HUES64 (cell line): Measurements from ENCODE around the gene MRM1.
"Not testable (repeated sequence)": the region's sequence is repeated elsewhere in the genome, so short reads cannot be mapped to it uniquely, and the experiment has no call there.

Experiments
- H3K27ac ChIP-seq: 2 replicates; pipeline ENCODE4 v1.7.0; 2013; ENCODE audit warnings: low read depth, low read length, inconsistent platforms
- H3K27me3 ChIP-seq: 2 replicates; pipeline ENCODE4 v1.6.1; 2013; ENCODE audit warnings: mild to moderate bottlenecking, low read length; ENCODE audit not compliant: insufficient read depth
- H3K36me3 ChIP-seq: 2 replicates; pipeline ENCODE4 v1.6.1; 2013; ENCODE audit warnings: mild to moderate bottlenecking, low read length; ENCODE audit not compliant: insufficient read depth
- H3K4me1 ChIP-seq: 2 replicates; pipeline ENCODE4 v1.6.1; 2013; ENCODE audit warnings: mild to moderate bottlenecking, low read length, moderate library complexity; ENCODE audit not compliant: insufficient read depth
- H3K4me3 ChIP-seq: 2 replicates; pipeline ENCODE4 v1.5.1; 2013; ENCODE audit warnings: mild to moderate bottlenecking, low read length, moderate library complexity
- H3K9ac ChIP-seq: 2 replicates; pipeline ENCODE4 v1.6.1; 2013; ENCODE audit warnings: mild to moderate bottlenecking, low read depth, low read length
- H3K9me3 ChIP-seq: 2 replicates; pipeline ENCODE4 v1.6.1; 2013; ENCODE audit warnings: low read depth, low read length; ENCODE audit not compliant: insufficient read depth
- WGBS: fragments of 150-250, 120-280 bp; methylation state at CpG from one replicate; pipeline ENCODE4 v1.1.7; 2013; ENCODE audit warnings: missing lambda C conversion rate; 5-methylcytosine and 5-hydroxymethylcytosine counted together

Gene MRM1

DNA sequence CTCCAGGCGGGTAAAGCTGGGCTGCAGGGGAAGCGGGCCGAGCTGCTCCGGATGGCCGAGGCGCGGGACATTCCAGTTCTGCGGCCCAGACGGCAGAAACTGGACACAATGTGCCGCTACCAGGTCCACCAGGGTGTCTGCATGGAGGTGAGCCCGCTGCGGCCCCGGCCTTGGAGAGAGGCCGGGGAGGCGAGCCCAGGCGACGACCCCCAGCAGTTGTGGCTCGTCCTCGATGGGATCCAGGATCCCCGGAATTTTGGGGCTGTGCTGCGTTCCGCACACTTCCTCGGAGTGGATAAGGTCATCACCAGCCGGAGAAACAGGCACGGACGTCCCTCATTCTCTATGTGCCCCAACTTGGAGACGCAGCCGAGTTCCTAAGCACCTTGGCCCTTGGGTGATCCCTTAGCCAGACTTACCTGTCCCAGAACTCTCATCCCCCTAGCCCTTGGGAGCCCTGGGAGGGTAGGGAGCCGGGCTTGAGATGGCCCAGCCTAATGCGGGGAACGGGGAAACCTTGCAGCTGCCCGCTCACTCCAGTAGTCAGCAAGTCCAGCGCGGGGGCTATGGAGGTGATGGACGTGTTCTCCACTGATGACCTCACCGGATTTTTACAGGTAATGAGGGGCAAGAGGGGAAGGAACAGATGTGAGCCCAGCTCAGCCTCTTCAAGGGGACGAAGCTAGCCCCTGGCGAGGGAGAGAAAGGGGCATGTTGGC, 806 bp downstream of the MRM1 start:
- Histone ChIP-seq H3K9me3 (no peaks in the 10 kb centered on the region), H3K9ac (peak overlapping the region; percentile 77), H3K27me3 (no peaks in the 10 kb centered on the region; the same call in 1 of the 2 replicates), H3K4me1 (peaks cover 17% of the 10 kb centered on the region), H3K27ac (peak overlapping the region; percentile 78; the same call in 1 of the 2 replicates), H3K4me3 (peak overlapping the region; percentile 70), H3K36me3 (peaks cover 23% of the 10 kb centered on the region)
- WGBS, result 1% methylated on average over 38 of the region's 38 CpGs

DNA sequence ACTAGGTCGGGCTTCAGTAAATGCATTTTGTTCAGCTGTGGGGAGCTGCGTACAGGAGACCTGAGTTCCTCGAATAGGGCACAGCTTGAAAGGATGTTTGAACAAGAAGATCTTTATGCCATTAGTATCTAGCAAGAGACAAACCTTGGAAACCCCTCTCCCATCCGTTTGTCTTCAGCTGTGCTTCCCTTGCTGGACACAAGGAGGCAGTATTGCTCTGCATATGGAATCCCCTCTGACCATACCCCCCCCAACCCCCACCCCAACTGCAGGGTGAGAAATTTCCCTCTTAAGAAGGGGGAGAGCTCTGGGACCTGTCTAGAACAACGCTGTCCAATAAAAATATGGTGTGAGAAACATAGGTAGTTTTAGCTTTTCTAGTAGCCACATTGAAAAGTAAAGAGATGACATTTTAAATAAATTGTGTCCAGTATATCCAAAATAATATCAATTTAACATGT, 1.6 kb downstream of the MRM1 start:
- H3K9ac ChIP-seq, result peak overlapping the region; percentile 77
- H3K9me3 ChIP-seq, result no peaks in the 10 kb centered on the region
- peak overlapping the region; percentile 70 for H3K4me3 ChIP-seq
- H3K27me3 ChIP-seq, result no peaks in the 10 kb centered on the region; the same call in 1 of the 2 replicates
- no peak overlapping the region for H3K27ac ChIP-seq
- H3K4me1 ChIP-seq, result peaks cover 17% of the 10 kb centered on the region
- H3K36me3 ChIP-seq, result peaks cover 20% of the 10 kb centered on the region
- WGBS, result 1% methylated on average over 5 of the region's 5 CpGs

DNA sequence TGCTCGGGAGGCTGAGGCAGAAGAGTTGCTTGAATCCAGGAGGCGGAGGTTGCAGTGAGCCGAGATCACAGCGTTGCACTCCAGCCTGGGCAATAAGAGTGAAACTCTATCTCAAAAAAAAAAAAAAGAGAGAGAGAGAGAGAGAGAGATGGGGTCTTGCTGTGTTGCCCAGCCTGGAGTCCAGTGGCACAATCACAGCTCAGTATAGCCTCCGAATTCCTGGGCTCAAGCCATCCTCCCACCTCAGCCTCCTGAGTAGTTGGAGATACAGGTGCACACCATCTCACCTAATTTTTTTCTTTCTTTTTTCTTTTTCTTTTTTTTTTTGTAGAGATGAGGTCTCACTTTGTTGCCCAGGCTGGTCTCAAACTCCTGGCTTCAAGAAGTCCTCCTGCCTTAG, 3.6 kb downstream of the MRM1 start:
- H3K4me1 ChIP-seq, result peaks cover 17% of the 10 kb centered on the region
- H3K4me3 ChIP-seq, H3K9ac ChIP-seq, H3K27me3 ChIP-seq, H3K9me3 ChIP-seq, H3K27ac ChIP-seq, H3K36me3 ChIP-seq: not testable (repeated sequence)
- 91% methylated on average over 5 of the region's 5 CpGs for WGBS

DNA sequence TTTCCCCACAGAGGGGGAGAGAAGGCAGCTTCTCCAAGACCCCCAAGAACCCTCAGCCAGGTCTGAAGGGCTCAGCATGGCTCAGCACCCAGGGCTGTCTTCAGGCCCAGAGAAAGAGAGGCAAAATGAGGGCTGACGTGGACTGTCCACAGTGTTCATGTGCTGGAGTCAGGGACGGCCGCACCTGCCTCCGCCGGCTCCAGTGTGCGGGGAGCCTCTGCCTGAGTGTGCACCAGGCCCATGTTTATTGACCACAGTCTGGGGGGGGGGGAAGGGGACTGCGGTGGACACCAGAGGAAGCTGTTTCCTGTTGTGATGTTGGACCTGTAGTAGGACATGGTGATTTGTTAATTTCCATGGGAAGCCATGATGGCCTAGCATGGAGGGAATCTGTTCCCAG, 6.9 kb downstream of the MRM1 start:
- Histone ChIP-seq H3K4me3 (no peak overlapping the region), H3K9me3 (no peaks in the 10 kb centered on the region), H3K27me3 (no peaks in the 10 kb centered on the region), H3K36me3 (peaks cover 4% of the 10 kb centered on the region; the same call in 1 of the 2 replicates), H3K9ac (no peak overlapping the region), H3K4me1 (peaks cover 12% of the 10 kb centered on the region), H3K27ac (no peak overlapping the region)
- WGBS, result 95% methylated on average over 7 of the region's 7 CpGs

DNA sequence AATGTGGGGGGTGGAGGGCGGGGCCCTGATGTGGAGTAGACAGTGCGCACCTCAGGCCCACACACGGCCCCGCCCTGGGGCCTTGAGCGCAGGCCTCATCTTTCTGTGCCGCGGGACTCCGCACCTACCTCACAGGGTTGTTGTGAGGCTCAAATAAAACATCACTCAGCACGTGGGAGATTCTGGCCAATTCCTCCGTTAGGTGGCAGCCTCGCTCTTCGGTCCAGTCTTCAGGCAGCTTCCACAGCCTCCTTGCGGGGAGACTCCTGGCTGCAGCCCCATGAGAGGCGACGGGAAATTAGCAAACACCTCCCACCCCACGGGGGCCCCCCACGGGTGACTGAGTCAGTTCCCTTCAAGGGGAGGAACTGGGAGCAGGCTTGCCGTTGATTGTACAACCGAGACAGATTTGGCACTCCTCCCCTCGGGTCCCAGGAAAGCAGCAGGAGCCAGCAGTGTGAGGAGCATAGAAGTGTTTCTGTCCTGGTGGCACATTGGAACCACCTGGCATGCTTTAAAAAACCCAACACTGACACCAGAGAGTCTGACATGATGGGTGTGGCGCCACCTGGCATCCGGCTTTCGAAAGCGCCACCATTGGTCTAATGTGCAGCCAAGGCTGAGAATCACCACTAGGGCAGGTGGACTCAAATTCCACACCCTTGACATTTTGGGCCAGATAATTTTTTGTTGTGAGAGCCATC, 7.6 kb downstream of the MRM1 start:
- Histone ChIP-seq H3K27ac (no peak overlapping the region), H3K4me1 (peaks cover 13% of the 10 kb centered on the region), H3K27me3 (no peaks in the 10 kb centered on the region), H3K4me3 (no peak overlapping the region), H3K9me3 (no peaks in the 10 kb centered on the region), H3K9ac (no peak overlapping the region), H3K36me3 (peaks cover 4% of the 10 kb centered on the region; the same call in 1 of the 2 replicates)
- WGBS, result 77% methylated on average over 24 of the region's 24 CpGs

DNA sequence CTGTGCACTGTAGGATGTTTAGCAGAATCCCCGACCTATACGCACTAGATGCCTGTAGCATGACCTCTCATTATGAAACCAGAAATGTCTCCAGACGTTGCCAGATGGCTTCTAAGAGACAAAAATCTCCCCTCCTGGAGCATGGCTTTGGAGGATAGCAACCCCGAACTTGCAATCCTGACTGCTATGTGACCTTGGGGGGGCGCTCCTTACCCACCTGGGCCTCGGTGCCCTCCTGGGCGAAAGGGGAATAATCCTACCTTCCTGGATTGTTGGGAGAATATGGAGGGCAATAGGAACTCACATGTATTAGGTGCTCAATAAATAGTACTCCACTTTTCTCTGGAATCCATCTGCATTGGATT, 8.1 kb downstream of the MRM1 start:
- no peaks in the 10 kb centered on the region for H3K27me3 ChIP-seq
- H3K4me1 ChIP-seq, result peaks cover 15% of the 10 kb centered on the region
- H3K9me3 ChIP-seq, result no peaks in the 10 kb centered on the region
- 89% methylated on average over 7 of the region's 7 CpGs for WGBS
- no peak overlapping the region for H3K4me3 ChIP-seq
- H3K27ac ChIP-seq, result no peak overlapping the region
- no peak overlapping the region for H3K9ac ChIP-seq
- H3K36me3 ChIP-seq, result peaks cover 4% of the 10 kb centered on the region; the same call in 1 of the 2 replicates

DNA sequence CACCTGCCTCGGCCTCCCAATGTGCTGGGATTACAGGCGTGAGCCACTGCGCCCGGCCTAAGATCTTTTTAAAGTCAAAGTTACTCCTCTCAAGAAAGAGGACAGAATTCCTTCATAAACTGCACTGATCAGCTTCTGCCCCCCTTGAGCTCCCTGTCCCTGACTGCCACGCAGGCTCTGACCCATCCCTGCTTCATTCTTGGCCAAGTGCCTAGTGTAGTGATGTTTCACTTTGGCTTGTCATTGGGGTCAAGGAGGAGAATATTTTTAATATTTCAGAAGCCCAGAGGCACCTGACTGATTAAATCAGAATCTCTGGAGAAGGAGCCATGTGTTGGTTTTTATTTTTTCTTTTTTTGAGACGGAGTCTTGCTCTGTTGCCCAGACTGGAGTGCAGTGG, 9.1 kb downstream of the MRM1 start:
- Histone ChIP-seq H3K4me1 (peaks cover 22% of the 10 kb centered on the region), H3K9ac (no peak overlapping the region), H3K27me3 (no peaks in the 10 kb centered on the region), H3K4me3 (no peak overlapping the region), H3K9me3 (no peaks in the 10 kb centered on the region), H3K27ac (no peak overlapping the region), H3K36me3 (peaks cover 4% of the 10 kb centered on the region; the same call in 1 of the 2 replicates)
- WGBS, result 80% methylated on average over 6 of the region's 6 CpGs

DNA sequence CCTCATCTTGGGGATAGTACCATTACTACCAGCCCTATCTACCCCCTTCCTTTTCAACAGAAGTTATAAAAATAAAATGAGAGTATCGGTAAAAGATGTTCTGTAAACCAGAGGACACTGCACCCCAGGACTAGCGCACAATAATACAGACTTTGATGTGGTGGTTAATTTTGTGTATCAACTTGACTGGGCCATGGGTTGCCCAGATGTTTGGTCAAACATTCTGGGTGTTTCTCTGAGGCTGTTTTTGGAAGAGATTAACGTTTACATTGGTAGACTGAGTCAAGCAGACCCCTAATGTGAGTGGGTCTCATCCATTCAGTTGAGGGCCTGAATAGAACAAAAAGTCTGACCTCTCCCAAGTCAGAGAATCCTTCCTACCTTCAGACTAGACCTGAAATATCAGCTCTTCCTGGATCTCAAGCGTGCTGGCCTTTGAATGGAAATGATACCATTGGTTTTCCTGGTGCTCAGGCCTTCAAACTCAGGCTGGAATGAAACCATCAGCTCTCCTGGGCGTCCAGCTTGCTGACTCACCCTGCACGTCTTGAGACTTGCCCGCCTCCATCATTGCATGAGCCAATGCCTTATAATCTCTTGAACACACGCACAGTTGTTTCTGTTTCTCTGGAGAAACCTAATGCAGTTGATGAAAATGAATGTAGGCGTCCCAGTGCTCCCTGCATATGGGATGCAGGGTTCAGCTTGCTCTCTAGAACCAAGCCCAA, 10.1 kb downstream of the MRM1 start:
- H3K27ac ChIP-seq, result no peak overlapping the region
- no peak overlapping the region for H3K4me3 ChIP-seq
- no peak overlapping the region for H3K9ac ChIP-seq
- 90% methylated on average over 9 of the region's 9 CpGs for WGBS
- no peaks in the 10 kb centered on the region for H3K27me3 ChIP-seq
- H3K9me3 ChIP-seq, result no peaks in the 10 kb centered on the region
- peaks cover 22% of the 10 kb centered on the region for H3K4me1 ChIP-seq
- peaks cover 4% of the 10 kb centered on the region; the same call in 1 of the 2 replicates for H3K36me3 ChIP-seq

DNA sequence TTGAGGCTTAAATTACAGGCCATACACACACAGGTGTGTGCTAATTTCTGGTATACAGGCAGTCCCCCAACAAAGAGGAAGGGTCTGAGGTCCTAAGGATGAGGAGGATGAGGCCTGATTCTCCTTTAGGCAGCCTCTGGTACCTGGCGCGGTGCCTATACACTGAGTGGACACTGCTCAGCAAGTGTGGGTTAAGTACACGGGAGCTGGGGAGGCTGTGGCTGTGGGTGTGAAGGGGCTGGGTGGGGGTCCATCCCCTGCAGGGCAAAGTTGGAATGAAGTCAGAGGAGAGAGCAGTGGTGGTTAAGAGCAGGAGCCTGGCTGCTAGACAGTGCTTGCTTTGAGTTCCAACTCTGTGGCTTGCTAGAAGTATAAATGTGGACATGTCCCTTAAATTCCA, 10.9 kb downstream of the MRM1 start:
- H3K27me3 ChIP-seq, result no peaks in the 10 kb centered on the region
- peaks cover 22% of the 10 kb centered on the region for H3K4me1 ChIP-seq
- no peaks in the 10 kb centered on the region for H3K9me3 ChIP-seq
- H3K36me3 ChIP-seq, result peaks cover 4% of the 10 kb centered on the region; the same call in 1 of the 2 replicates
- no peak overlapping the region for H3K27ac ChIP-seq
- H3K9ac ChIP-seq, result no peak overlapping the region
- 86% methylated on average over 3 of the region's 3 CpGs for WGBS
- no peak overlapping the region for H3K4me3 ChIP-seq

DNA sequence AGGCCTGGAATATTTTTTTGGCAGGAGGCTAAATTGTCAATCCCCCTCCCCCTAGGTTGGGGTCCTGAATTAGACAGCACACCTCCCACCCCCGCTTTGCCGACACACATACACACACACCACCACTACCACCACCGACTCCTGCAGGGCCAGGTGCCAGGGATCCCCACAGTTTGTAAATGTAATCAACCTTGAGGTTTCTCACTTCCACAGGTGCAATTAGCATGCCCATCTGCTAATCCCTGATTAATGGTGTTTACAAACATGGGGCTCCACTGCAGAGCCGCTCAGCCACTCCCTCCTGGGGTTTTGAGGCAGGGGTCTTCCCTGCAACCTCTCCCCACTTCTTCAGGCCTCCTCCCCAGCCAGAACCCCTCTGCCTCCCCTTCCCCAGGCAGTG, 11.8 kb downstream of the MRM1 start:
- Histone ChIP-seq H3K36me3 (peaks cover under 1% of the 10 kb centered on the region; the same call in 1 of the 2 replicates), H3K27ac (no peak overlapping the region), H3K4me3 (no peak overlapping the region), H3K9ac (no peak overlapping the region), H3K4me1 (peaks cover 22% of the 10 kb centered on the region), H3K9me3 (no peaks in the 10 kb centered on the region), H3K27me3 (no peaks in the 10 kb centered on the region)
- 44% methylated on average over 4 of the region's 4 CpGs for WGBS

DNA sequence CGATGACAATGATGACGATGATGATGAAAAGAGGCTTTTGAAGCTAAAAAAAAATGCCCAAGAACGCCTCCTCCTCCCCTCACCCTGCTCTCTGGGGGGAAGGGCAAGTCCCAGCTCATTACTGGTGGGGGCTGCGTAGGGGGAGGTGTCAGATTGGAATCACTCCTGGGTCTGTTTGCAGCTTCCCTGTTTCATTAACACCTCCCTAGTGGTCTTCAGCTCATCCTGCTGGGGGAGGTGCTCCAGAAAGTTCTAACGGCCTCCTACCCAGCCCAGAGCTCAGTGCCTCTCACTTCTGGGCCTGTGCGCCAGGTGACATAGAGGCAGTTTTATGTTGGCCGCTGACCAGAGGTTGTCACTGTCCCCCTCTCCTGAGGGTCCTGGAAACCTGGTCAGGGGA, 12.7 kb downstream of the MRM1 start:
- Histone ChIP-seq H3K4me1 (peaks cover 22% of the 10 kb centered on the region), H3K36me3 (no peaks in the 10 kb centered on the region), H3K4me3 (no peak overlapping the region), H3K27me3 (no peaks in the 10 kb centered on the region), H3K9ac (no peak overlapping the region), H3K9me3 (no peaks in the 10 kb centered on the region), H3K27ac (no peak overlapping the region)
- 71% methylated on average over 5 of the region's 7 CpGs for WGBS
